HPDE6-E6E7 (cell line): ENCODE results near the gene TSPAN2.
"Not testable (repeated sequence)": the region's sequence is repeated elsewhere in the genome, so short reads cannot be mapped to it uniquely, and the experiment has no call there.

Experiments used
- DNase-seq: peaks from one replicate; pipeline ENCODE4 v3.0.0; 2011; ENCODE audit warnings: missing footprints; ENCODE audit errors: extremely low spot score

Gene TSPAN2

DNA sequence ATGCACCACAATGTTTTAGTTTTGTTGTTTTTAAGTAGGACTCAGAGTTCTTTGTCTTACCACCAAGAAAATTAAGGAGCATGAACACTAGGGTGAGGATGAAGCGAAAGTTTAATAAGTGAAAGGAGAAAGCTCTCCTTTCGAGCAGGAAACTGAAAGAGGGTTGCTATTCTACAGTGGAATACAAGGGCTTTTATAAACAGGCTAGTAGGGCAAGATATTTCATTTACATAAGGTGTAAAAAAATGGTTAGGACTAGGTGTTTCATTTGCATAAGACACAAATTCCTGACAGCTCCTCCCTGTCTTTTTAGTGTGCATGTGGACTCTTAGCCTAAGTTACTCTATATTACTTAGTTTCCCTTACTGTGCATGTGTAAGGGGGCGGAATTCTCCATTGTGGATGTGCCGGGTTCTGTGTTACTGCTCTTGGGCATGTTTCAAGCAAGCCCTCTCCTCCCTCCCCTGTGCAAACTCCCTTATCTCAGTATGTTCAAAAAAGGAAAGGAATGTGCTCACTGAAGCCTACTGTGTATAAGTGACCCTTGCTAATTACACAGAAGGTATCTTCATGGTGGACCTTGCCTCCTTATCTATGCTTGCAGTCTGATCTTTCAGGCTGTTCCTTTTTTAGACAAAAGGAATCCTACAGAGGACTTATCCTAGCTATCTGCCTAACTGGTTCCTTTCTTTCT lies 52.3 kb downstream of the TSPAN2 start:
- no peak for DNase-seq

- no peak for DNase-seq
These were observed 53.7 kb downstream of the TSPAN2 start for GRCh38 chr1:115035652-115036051.

DNA sequence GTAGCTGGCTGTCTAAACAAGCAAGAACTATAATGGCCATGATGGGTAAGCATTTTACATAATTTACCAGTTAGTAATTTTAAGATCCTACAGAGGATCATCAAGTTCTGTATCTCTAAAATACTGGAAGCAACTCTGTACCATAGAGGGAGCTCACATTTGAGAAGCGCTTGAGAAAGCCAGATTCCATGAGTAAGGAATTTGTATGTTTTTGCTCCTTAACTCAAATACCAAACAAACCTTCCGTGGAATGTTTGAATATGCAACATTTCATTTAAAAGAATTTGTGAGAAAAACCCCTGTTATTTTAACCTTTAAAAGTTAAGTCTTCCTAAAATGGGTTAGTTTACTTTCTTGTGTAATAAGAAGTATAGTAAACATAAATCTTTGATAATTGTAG lies 57.7 kb downstream of the TSPAN2 start:
- DNase-seq: no peak

DNA sequence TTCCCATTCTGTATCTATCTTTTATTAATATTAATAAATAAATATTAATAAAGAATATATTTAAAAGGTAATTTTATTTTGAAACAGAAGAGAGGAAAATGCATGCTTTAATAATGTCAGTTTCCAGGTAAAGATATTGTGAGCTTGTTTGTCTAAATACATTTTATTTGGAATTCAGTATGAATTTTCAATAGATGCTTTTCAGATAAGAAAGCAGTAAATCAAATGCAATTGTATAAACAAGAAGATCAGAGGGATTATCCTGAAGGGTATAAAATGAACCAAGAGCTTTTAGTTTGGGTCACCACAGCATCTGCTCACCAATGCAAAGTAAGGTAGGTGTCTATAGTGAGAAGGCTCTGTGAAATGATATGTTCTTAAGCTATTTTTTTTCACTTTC lies 59.8 kb downstream of the TSPAN2 start, which contains the start of gene TSHB:
Gene TSHB, plus strand, starts transcription at position 301 of the 400 bp plus-strand sequence. CDS start 3,537 bp downstream, outside the sequence.
- DNase-seq: no peak

GRCh38 chr1:115023593-115023992 lies 65.7 kb downstream of the TSPAN2 start:
- DNase-seq: no peak

DNA sequence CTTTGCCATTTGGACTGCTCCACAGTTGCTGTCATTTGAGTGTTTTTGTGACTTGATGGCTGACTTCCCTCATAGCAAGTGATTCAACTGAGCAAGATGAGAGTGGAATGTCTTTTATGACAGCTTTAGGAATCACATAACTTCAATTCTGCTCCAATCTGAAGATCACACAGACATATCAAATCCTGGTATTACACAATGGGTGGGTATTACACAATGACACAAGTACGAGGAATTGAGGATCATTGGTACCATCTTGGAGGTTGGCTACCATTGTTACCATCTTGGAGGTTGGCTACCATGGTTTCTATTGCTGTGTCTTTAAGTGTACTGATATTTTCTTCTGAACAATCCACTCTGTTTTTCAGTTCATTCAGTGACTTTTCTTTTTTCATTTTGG lies 68.2 kb downstream of the TSPAN2 start:
- no peak for DNase-seq

- not testable (repeated sequence) for DNase-seq
These were observed 69.8 kb downstream of the TSPAN2 start for GRCh38 chr1:115019549-115019948.

- no peak for DNase-seq
These were observed 75.5 kb downstream of the TSPAN2 start for GRCh38 chr1:115013792-115014191.

GRCh38 chr1:115012434-115012833 lies 76.9 kb downstream of the TSPAN2 start:
- no peak for DNase-seq

DNA sequence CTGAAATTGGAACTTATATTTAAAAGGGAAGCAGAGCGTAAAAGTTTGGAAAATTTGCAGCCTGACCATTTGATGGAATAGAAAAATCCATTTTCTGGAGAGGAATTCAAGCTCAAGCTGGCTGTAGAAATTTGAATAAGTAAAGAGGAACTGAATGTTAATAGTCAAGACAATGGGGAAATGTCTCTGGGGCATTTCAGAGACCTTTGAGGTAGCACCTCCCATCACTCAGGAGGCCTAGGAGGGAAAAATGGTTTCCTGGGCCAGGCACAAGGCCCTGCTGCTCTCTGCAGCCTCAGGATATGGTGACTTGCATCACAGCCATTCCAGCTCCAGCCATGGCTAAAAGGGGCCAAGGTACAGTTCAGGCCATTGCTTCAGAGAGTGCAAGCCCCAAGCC lies 77.3 kb downstream of the TSPAN2 start:
- no peak for DNase-seq

GRCh38 chr1:115006191-115006590 lies 83.1 kb downstream of the TSPAN2 start:
- DNase-seq: no peak
